Measurements from ENCODE around the gene TTC28.

Gene TTC28

DNA sequence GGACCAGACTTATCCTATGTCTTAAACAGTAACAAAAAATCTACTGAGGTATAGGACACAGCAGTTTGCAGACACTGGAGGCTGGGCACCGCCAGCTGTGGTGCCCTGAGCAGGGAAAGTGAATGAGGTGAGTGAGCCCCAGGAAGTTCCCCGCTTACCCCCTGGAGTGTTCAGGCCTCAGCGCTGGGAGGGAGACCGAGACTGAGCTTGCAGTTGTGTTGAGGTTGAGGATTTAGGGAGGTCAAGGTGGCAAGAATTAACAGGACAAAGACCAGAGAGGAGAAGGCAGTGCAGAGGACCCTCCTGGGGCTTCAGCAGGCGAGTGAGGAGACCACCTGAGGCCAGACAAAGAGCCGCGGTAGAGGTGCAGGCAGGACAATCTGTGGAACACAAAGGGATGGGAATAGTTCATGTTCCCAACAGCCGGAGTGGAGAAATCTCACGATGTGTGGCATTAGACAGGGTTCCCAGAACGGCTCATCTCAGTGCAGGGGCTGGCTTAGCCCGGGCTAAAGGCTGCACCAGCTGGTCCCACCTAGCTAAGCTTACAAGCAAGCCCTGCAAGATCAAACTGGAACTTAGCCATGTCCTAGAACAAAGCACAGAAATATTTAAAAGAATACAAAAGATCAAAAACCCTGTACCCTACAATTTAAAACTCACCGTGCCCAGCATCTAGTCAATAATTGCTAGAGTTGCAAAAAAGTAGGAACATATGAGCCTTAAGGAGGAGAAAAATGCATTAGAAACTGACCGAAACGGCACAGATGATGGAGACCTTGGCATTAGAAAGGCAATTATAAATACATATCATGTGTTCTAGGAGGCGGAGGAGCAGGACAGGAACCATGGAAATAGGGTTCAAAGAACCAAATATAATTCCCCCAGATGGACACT, 713.2 kb downstream of the TTC28 start:
- DNase-seq (ENCODE audit: insufficient read length, low spot score), result no peak
- FAIRE-seq, result no peak

DNA sequence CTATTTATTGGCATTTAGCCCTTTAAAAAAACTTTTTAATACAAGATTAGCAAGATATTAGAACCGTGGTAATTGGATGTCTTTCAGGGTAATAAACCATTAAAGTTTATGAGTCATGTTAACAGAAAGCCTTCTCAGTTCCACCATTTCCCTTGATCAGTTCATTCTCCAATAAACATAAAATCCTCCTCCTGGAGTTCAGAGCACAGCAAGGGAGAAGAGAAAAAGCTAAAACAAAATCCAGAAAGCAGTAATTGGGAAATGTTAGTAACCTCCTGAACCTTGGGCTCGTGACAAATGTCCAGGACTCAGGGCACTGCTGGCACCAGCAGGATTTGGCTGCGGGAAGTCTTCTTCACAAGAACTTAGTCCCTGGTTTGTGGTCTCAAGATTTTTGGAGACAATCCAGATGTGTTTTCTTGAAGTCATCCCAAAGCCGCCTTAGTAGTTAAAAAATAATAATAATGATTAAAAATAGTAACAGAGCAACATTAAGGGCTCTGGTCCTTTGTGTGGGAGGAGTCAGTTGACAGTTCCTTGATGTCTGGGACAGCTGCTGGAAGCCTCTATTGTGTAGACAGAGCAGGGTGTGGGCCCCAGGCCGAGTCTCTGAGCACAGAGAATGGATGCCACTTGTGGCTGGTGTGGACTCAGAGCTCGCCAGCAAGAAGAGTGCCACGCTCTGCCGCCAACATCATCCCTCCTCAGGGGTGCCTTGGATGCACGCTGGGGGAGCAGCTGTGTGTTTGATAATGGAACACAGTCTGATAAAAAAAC, 717.2 kb downstream of the TTC28 start:
- DNase-seq (ENCODE audit: insufficient read length, low spot score) (no peak), FAIRE-seq (no peak)

DNA sequence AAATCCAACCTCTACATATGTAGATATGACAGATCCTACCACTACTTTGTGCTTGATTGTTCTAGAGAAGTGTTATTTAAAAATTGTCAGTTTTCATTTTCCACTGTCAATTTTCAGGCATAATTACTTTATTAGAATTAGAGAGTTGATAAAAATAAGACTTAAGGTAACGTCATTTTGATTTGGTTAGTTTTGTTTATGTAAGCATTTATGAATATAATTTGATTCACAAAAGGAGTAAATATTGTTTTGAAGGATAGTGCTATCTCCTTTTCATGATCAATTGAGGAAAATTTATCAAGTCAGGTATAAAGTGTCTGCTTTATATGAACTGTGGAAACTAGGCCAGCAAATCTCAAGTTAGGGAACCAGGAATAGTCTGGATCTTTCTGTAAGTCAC, 718.0 kb downstream of the TTC28 start:
- FAIRE-seq, result no peak
- no peak for DNase-seq (ENCODE audit: insufficient read length, low spot score)

DNA sequence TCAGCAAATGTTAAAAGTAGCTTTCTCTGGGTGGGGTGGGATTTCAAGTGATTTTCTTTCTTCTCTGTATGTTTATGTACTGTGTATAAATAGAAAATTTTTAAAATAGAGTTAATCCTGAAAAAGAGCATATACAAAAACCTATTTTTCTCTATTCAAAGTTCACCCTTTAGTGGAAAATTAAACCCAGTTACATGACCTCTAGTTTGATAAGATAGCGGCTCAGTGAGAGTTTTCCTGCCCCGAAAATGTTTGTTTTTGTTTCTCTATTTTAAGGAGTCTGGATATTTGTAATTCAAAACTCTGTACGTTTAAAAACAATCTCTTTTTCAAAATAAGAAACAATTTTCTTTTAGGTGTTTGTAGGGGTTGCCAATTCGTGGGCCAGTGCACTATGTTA, 718.5 kb downstream of the TTC28 start:
- FAIRE-seq (no peak), DNase-seq (ENCODE audit: insufficient read length, low spot score) (no peak)

DNA sequence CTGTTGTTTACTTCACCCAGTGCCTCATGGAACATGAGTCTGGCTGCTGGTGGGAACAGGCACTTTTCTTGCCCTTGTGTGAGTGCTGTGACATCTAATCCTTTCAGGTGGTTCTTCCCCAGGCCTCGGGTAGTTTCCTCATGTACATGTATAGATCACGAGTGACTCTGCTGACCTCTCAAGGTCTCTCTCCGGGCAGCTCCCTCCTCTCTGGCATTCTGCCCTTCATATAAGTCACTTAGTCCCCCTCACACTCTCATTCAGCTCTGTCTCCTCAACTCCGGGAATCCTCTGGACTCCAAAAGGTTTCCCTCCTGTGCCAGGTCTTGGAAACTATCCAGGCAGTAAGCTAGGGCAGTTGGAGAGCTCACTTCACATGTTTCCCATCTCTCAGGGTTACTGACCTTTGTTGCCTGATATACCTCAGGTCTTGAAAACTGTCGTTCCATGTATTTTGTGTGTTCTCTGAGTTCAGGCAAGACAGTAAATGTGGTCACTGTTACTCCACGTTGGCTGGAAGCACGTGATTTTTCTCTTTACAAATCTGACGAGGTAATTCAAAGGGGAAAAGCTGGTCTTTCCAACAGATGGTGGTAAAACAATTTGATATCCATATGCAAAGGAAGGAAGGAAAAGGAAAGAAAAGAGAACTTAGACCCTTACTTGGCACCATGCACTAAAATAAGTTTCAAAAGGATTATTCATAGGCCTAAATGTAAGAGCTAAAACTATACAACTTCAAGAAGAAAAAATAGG, 720.1 kb downstream of the TTC28 start:
- FAIRE-seq, result no peak
- no peak for DNase-seq (ENCODE audit: insufficient read length, low spot score)

DNA sequence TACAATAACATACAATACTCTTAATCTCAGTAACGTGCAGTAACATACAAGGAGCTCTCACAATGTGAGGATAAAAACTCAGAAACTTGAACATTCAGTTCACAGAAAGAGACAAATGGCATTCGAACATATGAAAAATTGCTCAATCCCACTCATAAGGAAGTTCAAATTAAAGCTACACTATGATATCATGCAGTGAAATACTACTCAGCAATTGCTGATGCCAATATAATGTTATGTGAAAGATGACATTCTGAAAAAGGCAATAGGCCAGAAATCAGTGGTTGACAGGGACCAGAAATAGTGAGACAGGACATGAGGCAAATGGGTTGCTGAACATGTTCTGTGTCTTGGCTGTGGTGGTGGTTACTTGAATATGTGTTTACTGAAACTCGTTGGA, 726.9 kb downstream of the TTC28 start:
- no peak for DNase-seq (ENCODE audit: insufficient read length, low spot score)
- no peak for FAIRE-seq

DNA sequence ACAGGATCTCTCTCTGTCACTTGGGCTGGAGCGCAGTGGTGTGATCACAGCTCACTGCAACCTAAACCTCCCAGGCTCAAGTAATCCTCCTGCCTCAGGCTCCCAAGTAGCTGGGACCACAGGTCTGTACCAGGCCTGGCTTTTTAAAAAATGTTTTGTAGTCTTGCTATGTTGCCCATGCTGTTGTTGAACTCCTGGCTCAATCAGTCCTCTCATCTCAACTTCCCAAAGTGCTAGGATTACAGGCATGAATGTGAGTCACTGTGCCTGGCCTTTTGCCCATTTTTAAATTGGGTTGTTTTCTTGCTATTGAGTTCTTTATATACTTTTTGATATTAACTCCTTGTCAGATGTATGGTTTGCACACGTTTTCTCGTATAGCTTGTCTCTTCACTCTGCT, 727.5 kb downstream of the TTC28 start:
- DNase-seq (ENCODE audit: insufficient read length, low spot score) (no peak), FAIRE-seq (no peak)

DNA sequence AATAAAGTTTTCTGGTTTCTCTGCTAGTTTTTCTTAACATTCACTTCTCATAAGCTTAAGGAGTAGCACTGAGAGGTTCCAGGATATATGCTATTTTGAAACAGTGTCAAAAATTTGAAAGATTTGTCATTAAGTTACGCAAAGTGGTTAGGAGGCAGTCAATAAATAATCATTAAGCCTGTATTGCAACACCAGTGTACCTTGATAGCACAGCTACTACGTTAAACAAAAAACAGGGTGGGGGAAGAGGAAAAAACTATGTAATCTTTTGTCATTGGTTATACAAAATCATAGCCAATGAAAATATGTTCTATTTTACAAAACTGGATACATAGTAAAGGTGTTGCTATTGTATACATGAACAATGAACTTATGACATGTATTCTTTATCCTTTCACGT, 730.2 kb downstream of the TTC28 start:
- FAIRE-seq (no peak), DNase-seq (ENCODE audit: insufficient read length, low spot score) (no peak)

DNA sequence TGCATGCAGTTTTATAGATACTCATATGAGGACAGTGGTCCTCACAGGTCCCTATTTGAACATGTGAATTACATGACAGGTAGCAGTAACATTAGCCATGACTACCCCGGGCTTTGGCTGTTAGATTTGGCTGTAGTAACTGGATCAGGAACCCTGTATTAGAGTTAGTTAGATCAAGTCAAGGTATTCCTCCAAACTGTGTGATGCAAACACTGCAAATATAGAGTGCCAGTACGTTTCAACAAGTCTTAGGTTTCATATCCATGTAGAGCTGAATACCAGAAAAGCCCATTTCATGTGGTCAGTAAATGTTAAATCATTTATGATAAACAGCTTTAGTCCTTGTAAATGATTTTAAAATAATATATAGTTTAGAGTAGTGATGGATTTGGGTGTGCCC, 731.1 kb downstream of the TTC28 start:
- FAIRE-seq (no peak), DNase-seq (ENCODE audit: insufficient read length, low spot score) (no peak)

DNA sequence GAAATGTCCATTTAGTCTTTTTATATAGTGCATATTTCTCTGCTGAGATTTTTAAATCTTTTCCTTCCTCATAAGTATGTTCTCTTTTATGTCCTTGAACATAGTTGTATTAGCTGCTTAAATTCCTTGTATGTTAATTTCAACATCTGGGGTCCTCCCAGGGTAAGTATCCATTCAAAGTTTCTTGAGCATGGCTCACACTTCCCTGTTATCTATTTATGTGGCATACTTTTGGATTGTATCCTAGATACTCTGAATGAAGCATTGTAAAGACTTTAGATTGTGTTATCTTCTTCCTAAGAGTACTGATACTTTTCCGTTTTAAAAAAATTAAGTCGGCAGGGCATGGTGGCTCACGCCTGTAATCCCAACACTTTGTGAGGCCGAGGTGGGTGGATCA, 732.2 kb downstream of the TTC28 start:
- no peak for FAIRE-seq

DNA sequence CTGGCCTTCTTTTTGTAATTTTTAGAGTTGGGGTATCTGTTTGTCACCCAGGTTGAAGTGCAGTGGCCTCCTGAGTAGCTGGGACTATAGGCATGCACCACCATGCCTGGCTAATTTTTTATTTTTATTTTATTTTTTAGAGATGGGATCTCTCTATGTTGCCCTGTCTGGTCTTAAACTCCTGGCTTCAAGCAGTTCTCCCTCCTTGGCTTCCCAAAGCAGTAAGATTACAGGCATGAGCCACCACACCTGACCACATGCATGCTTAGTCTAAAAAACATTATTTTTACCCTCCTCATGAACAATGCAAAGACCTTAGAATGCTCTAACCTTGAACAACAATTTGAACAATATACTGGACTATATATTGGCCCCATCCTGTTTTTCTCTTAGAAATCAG, 738.5 kb downstream of the TTC28 start:
- no peak for DNase-seq (ENCODE audit: insufficient read length, low spot score)
- FAIRE-seq, result no peak

More for the DNA sequence above, 732.2 kb downstream of the TTC28 start:
- no peak for DNase-seq (ENCODE audit: insufficient read length, low spot score)

DNA sequence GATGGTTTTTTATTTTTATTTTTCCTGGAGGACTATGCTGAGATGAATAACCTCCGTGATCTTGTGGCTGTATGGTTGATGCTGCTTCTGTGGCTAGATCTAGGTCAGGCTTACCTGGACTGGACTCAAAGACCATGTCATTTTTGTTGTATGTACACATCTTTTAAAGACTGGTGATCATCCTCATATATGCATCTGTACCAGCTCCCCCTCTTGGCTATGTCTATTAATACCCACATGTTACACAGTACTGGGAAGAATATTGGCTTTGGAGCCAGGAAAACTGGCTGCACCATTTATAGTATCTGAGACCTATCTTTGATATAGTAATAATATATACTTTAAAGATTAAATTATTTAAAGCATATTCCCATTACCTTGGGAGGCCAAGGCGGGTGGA, 742.2 kb downstream of the TTC28 start:
- DNase-seq (ENCODE audit: insufficient read length, low spot score), result no peak
- no peak for FAIRE-seq

DNA sequence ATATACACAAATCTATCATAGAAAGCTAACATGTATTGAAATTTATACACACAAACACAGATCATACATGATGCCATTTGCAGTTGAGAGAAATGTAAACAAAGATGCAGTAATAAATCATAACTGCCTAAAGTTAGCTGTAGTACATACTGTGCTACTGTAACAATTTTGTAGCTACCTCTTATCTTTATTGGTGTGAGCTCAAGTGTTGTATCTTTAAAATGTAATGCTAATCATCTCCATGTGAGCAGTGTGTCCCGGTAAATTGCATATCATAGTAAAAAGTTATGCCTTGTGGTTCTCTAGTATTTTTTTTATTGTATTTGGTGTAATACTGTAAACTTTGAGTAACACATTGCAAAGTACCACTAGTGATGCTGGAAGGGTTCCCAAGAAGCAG, 743.7 kb downstream of the TTC28 start:
- FAIRE-seq, result no peak
- DNase-seq (ENCODE audit: insufficient read length, low spot score), result no peak

DNA sequence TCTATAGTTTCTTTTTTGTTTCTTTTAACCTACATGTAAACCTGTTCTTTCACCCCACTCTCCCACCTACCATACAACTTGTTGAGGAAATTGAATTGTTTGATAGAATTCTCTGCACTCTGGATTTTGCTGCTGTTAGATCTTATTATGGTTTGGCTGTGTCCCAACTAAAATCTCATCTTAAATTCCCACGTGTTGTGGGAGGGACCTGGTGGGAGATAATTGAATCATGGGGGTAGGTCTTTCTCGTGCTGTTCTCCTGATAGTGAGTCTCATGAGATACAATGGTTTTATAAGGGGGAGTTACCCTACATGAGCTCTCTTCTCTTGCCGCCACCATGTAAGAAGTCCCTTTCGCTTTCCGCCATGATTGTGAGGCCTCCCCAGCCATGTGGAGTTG, 745.6 kb downstream of the TTC28 start:
- FAIRE-seq (no peak), DNase-seq (ENCODE audit: insufficient read length, low spot score) (no peak)

DNA sequence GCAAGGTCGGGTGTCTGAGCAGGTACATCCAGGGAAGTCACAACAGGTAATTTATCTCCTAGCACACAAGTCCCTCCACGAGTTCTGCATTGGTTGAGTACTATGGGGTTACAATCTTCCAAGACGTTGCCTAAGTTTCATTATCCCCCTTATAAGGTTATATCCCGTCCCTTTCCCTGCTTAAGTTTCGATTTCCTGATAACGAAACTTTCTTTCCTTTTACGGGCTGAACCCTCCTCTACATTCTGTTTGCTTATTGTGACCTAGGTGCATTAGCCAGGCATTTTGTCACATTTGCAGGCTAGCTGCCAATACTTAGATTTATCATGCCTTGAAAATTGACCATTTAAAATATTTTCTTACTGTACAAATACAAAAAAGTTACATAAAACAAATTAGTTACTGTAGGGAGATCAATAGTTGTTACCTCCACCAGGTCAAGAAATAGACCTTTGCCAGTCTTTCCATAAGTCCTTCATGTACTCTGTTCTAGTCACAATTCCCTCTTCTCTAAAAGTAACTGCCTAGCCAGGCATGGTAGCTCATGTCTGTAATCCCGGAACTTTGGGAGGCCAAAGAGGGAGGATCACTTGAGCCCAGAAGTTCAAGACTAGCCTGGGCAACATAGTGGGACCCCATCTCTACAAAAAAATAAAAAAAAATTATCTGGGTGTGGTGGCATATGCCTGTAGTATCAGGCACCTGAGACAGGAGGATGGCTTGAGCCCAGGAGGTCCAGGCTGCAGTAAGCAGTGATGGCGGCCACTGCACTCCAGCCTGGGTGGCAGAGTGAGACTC, 746.3 kb downstream of the TTC28 start:
- FAIRE-seq, result no peak
- DNase-seq (ENCODE audit: insufficient read length, low spot score), result no peak

DNA sequence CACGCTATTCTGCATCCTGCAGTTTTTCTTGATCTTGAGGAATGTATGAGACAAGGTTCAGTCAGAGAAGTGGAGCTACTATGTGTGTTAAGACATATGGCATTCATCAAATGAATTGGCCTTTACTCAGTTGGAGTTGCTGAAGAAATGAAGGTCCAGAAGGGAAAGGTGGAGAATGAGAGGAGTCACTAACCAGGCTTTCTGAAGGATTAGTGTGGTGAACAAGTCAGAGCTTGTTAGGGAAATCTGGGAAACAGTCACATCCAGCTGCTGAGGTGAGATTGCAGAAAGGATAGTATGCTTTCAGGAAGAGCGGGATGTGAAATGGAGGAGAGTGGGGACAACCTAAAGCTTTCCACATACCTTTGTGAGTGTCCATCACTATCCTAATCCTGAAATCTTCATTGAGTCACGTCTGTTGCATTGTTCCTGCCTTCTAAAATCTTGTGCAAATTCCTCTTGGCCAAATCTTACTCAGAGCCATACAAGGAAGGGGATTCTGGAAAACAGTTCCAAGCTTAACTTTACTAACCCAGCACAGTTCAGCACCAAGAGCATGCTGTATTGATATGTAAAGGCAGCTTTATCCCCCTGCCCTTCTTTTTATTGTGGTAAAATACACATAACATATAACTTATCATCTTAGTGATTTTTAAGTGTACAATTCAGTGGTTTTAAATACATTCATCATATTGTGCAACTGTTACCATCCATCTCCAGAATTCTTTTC, 749.1 kb downstream of the TTC28 start:
- no peak for FAIRE-seq

More for the DNA sequence above, 749.1 kb downstream of the TTC28 start:
- no peak for DNase-seq (ENCODE audit: insufficient read length, low spot score)
